ENCODE measurements around the gene LIME1. TPM values are rescaled to one million over a fixed set of nuclear protein-coding genes. Genes with fewer than 3 reads are reported as not detected.

Gene LIME1
- total and polyA plus RNA-seq, 2 of the 8 experiments (the other 6 are each of a cell fraction or from before 2014, with no cell fraction given) = 4.5 to 5.9 TPM

DNA sequence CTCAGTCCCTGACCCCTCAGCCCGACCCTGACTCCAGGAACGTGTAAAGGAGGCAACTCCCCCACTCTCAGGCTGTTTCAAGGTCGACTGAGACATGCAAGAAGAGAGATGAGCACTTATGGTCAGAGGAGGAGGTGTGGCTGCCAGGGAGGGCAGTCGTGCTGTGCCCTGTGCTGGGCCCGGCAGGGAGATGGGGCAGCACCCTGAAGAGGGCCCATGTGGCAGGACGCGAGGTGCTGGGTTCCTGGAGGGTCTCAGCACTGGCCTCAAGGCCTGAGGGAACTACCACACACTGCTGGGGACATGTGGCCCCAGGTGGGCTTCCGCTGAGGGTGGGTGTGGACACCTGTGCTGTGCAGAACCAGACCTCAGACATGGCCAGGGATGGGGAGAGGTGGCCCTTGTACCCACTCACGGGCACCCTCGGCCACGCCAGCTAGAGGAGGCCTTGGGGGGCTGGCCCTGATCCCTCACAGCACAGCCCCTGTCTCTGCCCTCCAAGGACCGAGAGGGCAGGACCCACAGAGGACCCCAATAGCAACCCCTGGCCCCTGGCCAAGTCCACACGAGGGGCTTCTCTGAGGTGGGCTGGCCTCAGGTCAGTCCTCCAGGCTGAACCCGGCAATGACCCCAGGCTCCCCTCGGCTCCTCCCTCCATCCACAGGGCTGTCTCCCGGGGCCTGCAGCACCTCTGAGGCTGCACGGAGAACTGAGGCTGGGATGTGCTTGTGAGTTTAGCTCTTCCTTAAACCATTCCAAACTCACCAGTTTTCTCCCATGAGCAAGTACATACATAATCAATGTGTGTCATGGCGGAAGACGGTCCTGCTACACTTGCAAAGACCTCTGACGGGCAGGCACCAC is 11.8 kb downstream of the LIME1 start (continued):
- TF ChIP-seq, protein P1, sequence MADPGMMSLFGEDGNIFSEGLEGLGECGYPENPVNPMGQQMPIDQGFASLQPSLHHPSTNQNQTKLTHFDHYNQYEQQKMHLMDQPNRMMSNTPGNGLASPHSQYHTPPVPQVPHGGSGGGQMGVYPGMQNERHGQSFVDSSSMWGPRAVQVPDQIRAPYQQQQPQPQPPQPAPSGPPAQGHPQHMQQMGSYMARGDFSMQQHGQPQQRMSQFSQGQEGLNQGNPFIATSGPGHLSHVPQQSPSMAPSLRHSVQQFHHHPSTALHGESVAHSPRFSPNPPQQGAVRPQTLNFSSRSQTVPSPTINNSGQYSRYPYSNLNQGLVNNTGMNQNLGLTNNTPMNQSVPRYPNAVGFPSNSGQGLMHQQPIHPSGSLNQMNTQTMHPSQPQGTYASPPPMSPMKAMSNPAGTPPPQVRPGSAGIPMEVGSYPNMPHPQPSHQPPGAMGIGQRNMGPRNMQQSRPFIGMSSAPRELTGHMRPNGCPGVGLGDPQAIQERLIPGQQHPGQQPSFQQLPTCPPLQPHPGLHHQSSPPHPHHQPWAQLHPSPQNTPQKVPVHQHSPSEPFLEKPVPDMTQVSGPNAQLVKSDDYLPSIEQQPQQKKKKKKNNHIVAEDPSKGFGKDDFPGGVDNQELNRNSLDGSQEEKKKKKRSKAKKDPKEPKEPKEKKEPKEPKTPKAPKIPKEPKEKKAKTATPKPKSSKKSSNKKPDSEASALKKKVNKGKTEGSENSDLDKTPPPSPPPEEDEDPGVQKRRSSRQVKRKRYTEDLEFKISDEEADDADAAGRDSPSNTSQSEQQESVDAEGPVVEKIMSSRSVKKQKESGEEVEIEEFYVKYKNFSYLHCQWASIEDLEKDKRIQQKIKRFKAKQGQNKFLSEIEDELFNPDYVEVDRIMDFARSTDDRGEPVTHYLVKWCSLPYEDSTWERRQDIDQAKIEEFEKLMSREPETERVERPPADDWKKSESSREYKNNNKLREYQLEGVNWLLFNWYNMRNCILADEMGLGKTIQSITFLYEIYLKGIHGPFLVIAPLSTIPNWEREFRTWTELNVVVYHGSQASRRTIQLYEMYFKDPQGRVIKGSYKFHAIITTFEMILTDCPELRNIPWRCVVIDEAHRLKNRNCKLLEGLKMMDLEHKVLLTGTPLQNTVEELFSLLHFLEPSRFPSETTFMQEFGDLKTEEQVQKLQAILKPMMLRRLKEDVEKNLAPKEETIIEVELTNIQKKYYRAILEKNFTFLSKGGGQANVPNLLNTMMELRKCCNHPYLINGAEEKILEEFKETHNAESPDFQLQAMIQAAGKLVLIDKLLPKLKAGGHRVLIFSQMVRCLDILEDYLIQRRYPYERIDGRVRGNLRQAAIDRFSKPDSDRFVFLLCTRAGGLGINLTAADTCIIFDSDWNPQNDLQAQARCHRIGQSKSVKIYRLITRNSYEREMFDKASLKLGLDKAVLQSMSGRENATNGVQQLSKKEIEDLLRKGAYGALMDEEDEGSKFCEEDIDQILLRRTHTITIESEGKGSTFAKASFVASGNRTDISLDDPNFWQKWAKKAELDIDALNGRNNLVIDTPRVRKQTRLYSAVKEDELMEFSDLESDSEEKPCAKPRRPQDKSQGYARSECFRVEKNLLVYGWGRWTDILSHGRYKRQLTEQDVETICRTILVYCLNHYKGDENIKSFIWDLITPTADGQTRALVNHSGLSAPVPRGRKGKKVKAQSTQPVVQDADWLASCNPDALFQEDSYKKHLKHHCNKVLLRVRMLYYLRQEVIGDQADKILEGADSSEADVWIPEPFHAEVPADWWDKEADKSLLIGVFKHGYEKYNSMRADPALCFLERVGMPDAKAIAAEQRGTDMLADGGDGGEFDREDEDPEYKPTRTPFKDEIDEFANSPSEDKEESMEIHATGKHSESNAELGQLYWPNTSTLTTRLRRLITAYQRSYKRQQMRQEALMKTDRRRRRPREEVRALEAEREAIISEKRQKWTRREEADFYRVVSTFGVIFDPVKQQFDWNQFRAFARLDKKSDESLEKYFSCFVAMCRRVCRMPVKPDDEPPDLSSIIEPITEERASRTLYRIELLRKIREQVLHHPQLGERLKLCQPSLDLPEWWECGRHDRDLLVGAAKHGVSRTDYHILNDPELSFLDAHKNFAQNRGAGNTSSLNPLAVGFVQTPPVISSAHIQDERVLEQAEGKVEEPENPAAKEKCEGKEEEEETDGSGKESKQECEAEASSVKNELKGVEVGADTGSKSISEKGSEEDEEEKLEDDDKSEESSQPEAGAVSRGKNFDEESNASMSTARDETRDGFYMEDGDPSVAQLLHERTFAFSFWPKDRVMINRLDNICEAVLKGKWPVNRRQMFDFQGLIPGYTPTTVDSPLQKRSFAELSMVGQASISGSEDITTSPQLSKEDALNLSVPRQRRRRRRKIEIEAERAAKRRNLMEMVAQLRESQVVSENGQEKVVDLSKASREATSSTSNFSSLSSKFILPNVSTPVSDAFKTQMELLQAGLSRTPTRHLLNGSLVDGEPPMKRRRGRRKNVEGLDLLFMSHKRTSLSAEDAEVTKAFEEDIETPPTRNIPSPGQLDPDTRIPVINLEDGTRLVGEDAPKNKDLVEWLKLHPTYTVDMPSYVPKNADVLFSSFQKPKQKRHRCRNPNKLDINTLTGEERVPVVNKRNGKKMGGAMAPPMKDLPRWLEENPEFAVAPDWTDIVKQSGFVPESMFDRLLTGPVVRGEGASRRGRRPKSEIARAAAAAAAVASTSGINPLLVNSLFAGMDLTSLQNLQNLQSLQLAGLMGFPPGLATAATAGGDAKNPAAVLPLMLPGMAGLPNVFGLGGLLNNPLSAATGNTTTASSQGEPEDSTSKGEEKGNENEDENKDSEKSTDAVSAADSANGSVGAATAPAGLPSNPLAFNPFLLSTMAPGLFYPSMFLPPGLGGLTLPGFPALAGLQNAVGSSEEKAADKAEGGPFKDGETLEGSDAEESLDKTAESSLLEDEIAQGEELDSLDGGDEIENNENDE (IDR thresholded peaks at IDR 0.05; ENCODE audit: insufficient replicate concordance, low read length) = no peak
- TF ChIP-seq CTBP2 (IDR thresholded peaks at IDR 0.05; ENCODE audit: borderline replicate concordance, insufficient read depth, insufficient read length, low read length) = no peak
- TF ChIP-seq CREB1 (IDR thresholded peaks at IDR 0.05) = no peak
- TF ChIP-seq RXRA (IDR thresholded peaks at IDR 0.05; ENCODE audit: insufficient read depth, low read depth, low read length) = no peak
- TF ChIP-seq, protein P2, sequence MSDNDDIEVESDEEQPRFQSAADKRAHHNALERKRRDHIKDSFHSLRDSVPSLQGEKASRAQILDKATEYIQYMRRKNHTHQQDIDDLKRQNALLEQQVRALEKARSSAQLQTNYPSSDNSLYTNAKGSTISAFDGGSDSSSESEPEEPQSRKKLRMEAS (IDR thresholded peaks at IDR 0.05) = no peak
- TF ChIP-seq CEBPB (IDR thresholded peaks at IDR 0.05; ENCODE audit: low read depth, low read length) = no peak
- no peak for TF ChIP-seq FOSL1 (IDR thresholded peaks at IDR 0.05; ENCODE audit: insufficient read depth, low read depth, low read length)
- no peak for TF ChIP-seq BACH1 (IDR thresholded peaks at IDR 0.05; ENCODE audit: low read length)
- TF ChIP-seq MAFK (IDR thresholded peaks at IDR 0.05; ENCODE audit: low read depth, low read length) = no peak
